ENCODE data around the gene PLPPR1.

GRCh38 chr9:101128623-101129022 lies 100.1 kb downstream of the PLPPR1 start:
- TF ChIP-seq CTCF (conservative IDR thresholded peaks at IDR 0.05 in 1 of 2, IDR thresholded peaks at IDR 0.05 in 1 of 2; ENCODE audit: low read depth in 1 of 2, low read length in 2 of 2) (no peak), EZH2 (IDR thresholded peaks at IDR 0.05; ENCODE audit: low read length, missing control alignments) (no peak)
